Epithelial cell of proximal tubule (primary cell): Measurements from ENCODE around the gene EFHC1. TPM values are rescaled to one million over a fixed set of nuclear protein-coding genes. Genes with fewer than 3 reads are reported as not detected.

Source experiments
- DNase-seq: peaks from one replicate; pipeline ENCODE4 v3.0.0-alpha.2; 2011; ENCODE audit warnings: low read depth
- H3K4me3 ChIP-seq: 2 replicates; pipeline ENCODE4 v1.5.1; 2011; ENCODE audit warnings: low read depth, mild to moderate bottlenecking, low read length
- CTCF ChIP-seq: conservative IDR thresholded peaks from 2 replicates; pipeline ENCODE4 v1.5.1; 2012; ENCODE audit warnings: low read depth, mild to moderate bottlenecking, low read length
- total RNA-seq: library from RNA; depleted of rRNA; stranded (reverse); fragments of >200 nt; gene quantifications from 2 replicates; pipeline ENCODE4 v1.2.3, GENCODE V29; 2015

EFHC1 gene
- total RNA-seq, 1 donor from 2014 or later, result 20.2 TPM

GRCh38 chr6:52511572-52512151, 91.5 kb downstream of the EFHC1 start:
- no peak for TF ChIP-seq CTCF
- H3K4me3 ChIP-seq, result no peak overlapping the region
- DNase-seq, result no peak

- no peak for DNase-seq
- no peak overlapping the region for H3K4me3 ChIP-seq
- no peak for TF ChIP-seq CTCF
Observed at GRCh38 chr6:52512199-52512598, 92.1 kb downstream of the EFHC1 start.

GRCh38 chr6:52513464-52513863, 93.3 kb downstream of the EFHC1 start:
- TF ChIP-seq CTCF, result no peak
- no peak overlapping the region for H3K4me3 ChIP-seq

GRCh38 chr6:52513896-52514295, 93.8 kb downstream of the EFHC1 start:
- no peak for DNase-seq
- TF ChIP-seq CTCF, result no peak
- H3K4me3 ChIP-seq, result no peak overlapping the region

More at GRCh38 chr6:52513464-52513863, 93.3 kb downstream of the EFHC1 start:
- DNase-seq, result no peak

GRCh38 chr6:52514514-52514913, 94.4 kb downstream of the EFHC1 start:
- peak; percentile 91 for DNase-seq
- TF ChIP-seq CTCF, result no peak
- H3K4me3 ChIP-seq, result no peak overlapping the region

- H3K4me3 ChIP-seq, result no peak overlapping the region
- no peak for TF ChIP-seq CTCF
- DNase-seq, result no peak
Observed at GRCh38 chr6:52515219-52515960, 95.2 kb downstream of the EFHC1 start.

- no peak overlapping the region for H3K4me3 ChIP-seq
- no peak for TF ChIP-seq CTCF
Observed at GRCh38 chr6:52516269-52516668, 96.1 kb downstream of the EFHC1 start.

More at GRCh38 chr6:52516269-52516668, 96.1 kb downstream of the EFHC1 start:
- DNase-seq, result no peak
